Upper lobe of left lung (tissue), 4 donors: Measurements from ENCODE around the gene DNAJC1.

Experiments used
- CTCF ChIP-seq, 6 experiments: fragments of 450-650 bp in 4 of 6; fragments of 200-600 bp in 2 of 6; sonication (generic) in 2 of 6; IDR thresholded peaks; one replicate each; pipeline ENCODE4 v1.5.1; 2016 to 2019; ENCODE audit warnings: antibody characterized with exemption in 6 of 6
- POLR2A ChIP-seq, 4 donors: fragments of 450-650 bp; IDR thresholded peaks; one replicate each; pipeline ENCODE4 v1.5.1; 2016 to 2017; ENCODE audit warnings: antibody characterized with exemption in 4 of 4, mild to moderate bottlenecking in 2 of 4

- no peak for TF ChIP-seq POLR2A (IDR thresholded peaks at IDR 0.05)
- no peak for TF ChIP-seq CTCF (IDR thresholded peaks at IDR 0.05)
These were observed 130.3 kb downstream of the DNAJC1 start for GRCh38 chr10:21873198-21873597.
